Smooth muscle cell (in vitro differentiated cells): Measurements from ENCODE around the gene TACO1. TPM values are rescaled to one million over a fixed set of nuclear protein-coding genes. Genes with fewer than 3 reads are reported as not detected.

Experiments used
- DNase-seq: peaks from one replicate; lab custom pipeline; 2025; ENCODE audit not compliant: unreplicated experiment; lab: John Stamatoyannopoulos, UW
- H2AFZ ChIP-seq: fragments of 200-600 bp; sonication (generic); 2 replicates; pipeline ENCODE4 v1.6.0; 2016; ENCODE audit warnings: antibody characterized with exemption, low read depth, mild to moderate bottlenecking
- H3F3A ChIP-seq: fragments of 200-600 bp; sonication (generic); 2 replicates; pipeline ENCODE4 v1.6.0; 2017; ENCODE audit warnings: antibody characterized with exemption, low read depth
- H3K27ac ChIP-seq: fragments of 200-600 bp; sonication (generic); 2 replicates; pipeline ENCODE4 v1.5.1; 2016; ENCODE audit warnings: low read depth, mild to moderate bottlenecking
- H3K27me3 ChIP-seq: fragments of 200-600 bp; sonication (generic); 2 replicates; pipeline ENCODE4 v1.6.1; 2016; ENCODE audit warnings: low read depth, mild to moderate bottlenecking
- H3K36me3 ChIP-seq: fragments of 200-600 bp; sonication (generic); 2 replicates; pipeline ENCODE4 v1.5.1; 2016; ENCODE audit warnings: low read depth
- H3K4me1 ChIP-seq: fragments of 200-600 bp; sonication (generic); 2 replicates; pipeline ENCODE4 v1.5.1; 2016; ENCODE audit warnings: low read depth
- H3K4me2 ChIP-seq: fragments of 200-600 bp; sonication (generic); 2 replicates; pipeline ENCODE4 v1.6.0; 2016; ENCODE audit warnings: mild to moderate bottlenecking
- H3K4me3 ChIP-seq: fragments of 200-600 bp; sonication (generic); 2 replicates; pipeline ENCODE4 v1.5.1; 2016; ENCODE audit warnings: mild to moderate bottlenecking
- H3K79me2 ChIP-seq: fragments of 200-600 bp; sonication (generic); 2 replicates; pipeline ENCODE4 v1.6.0; 2016; ENCODE audit warnings: low read depth, mild to moderate bottlenecking
- H3K9ac ChIP-seq: fragments of 200-600 bp; sonication (generic); 2 replicates; pipeline ENCODE4 v1.6.0; 2016; ENCODE audit warnings: low read depth
- H3K9me3 ChIP-seq: fragments of 200-600 bp; sonication (generic); replicated peaks from 2 replicates; pipeline ENCODE4 v1.5.1; 2016; ENCODE audit warnings: low read depth
- H4K20me1 ChIP-seq: fragments of 200-600 bp; sonication (generic); 2 replicates; pipeline ENCODE4 v1.6.0; 2016; ENCODE audit warnings: low read depth
- WGBS: methylation state at CpG from one replicate; pipeline ENCODE4 v1.1.7; 2016; ENCODE audit warnings: low lambda C conversion rate; 5-methylcytosine and 5-hydroxymethylcytosine counted together
- polyA plus RNA-seq: library from polyadenylated mRNA; unstranded; fragments of >200 nt; fragmentation: Nextera tagmentation; extraction: Ambion mirVana; gene quantifications from 2 replicates; pipeline ENCODE4 v1.2.1, GENCODE V29; 2016
- total RNA-seq: library from RNA; depleted of rRNA; stranded (reverse); fragments of >200 nt; gene quantifications from 2 replicates; pipeline ENCODE4 v1.2.3, GENCODE V29; 2014
- TF ChIP-seq, protein P1 (sequence below): fragments of 200-600 bp; sonication (generic); IDR thresholded peaks from 2 replicates; pipeline ENCODE4 v1.5.1; 2017; ENCODE audit warnings: borderline replicate concordance, mild to moderate bottlenecking, antibody characterized with exemption; ENCODE audit not compliant: insufficient read depth, poor library complexity, severe bottlenecking

Gene TACO1
- total and polyA plus RNA-seq, 2 experiments from 2014 or later, result 12.7 to 32.3 TPM

DNA sequence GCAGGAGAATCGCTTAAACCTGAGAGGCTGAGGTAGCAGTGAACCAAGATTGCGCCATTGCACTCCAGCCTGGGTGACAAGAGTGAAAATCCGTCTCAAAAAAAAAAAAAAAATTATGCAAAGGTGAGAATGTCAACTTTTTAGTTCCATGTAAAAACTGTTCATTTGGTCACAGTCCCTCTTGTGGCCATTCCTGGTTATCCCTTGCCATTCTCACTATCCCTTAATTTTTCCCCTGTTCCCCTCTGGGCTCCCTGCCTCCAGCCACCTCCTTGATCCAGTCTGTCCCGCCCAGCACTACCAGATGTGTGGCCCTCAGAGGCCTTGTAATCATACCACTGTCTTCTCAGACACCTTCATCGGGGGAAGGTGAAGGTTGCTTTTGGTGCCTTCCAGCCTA is 27.1 kb upstream of the TACO1 start:
- WGBS, result 88% methylated on average over 5 of the region's 5 CpGs
- H4K20me1 ChIP-seq, result peaks cover 100% of the 10 kb centered on the region

DNA sequence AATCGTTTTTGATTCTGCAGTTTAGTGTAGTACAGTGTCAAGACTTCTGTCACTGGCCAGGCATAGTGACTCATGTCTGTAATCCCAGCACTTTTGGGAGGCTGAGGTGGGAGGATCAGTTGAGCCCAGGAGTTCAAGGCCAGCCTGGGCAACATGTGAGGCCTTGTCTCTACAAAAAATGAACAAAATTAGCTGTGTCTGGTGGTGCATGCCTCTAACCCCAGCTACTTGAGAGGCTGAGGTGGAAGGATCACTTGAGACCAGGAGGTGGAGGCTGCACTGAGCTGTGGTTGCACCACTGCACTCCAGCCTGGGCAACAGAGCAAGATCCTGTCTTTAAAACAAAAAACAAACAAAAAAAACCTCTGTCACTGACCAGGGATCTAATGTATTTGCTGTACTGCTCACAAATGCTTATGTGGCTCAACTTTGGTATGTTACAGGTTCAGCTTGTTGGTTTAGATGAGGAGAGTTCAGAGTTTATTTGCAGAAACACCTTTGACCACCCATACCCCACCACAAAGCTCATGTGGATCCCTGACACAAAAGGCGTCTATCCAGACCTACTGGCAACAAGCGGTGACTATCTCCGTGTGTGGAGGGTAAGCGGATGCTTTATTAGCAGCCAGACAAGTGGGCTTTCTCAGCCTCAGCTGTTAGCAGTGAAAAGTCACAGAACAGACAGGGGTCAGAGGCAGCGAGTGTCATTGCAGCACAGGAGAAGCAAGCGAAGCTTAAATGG is 22.5 kb upstream of the TACO1 start:
- TF ChIP-seq, protein P1, sequence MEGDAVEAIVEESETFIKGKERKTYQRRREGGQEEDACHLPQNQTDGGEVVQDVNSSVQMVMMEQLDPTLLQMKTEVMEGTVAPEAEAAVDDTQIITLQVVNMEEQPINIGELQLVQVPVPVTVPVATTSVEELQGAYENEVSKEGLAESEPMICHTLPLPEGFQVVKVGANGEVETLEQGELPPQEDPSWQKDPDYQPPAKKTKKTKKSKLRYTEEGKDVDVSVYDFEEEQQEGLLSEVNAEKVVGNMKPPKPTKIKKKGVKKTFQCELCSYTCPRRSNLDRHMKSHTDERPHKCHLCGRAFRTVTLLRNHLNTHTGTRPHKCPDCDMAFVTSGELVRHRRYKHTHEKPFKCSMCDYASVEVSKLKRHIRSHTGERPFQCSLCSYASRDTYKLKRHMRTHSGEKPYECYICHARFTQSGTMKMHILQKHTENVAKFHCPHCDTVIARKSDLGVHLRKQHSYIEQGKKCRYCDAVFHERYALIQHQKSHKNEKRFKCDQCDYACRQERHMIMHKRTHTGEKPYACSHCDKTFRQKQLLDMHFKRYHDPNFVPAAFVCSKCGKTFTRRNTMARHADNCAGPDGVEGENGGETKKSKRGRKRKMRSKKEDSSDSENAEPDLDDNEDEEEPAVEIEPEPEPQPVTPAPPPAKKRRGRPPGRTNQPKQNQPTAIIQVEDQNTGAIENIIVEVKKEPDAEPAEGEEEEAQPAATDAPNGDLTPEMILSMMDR, result no peak
- Histone ChIP-seq H3K4me1 (no peaks in the 10 kb centered on the region), H3K4me3 (no peak overlapping the region), H3K9me3 (no peaks in the 10 kb centered on the region), H4K20me1 (peaks cover 93% of the 10 kb centered on the region), H3K36me3 (no peaks in the 10 kb centered on the region), H3K9ac (no peak overlapping the region), H3K27me3 (no peaks in the 10 kb centered on the region), H3K27ac (no peak overlapping the region), H3K79me2 (peaks cover 46% of the 10 kb centered on the region), H2AFZ (no peak overlapping the region), H3F3A (no peaks in the 10 kb centered on the region), H3K4me2 (no peak overlapping the region)
- 90% methylated on average over 7 of the region's 7 CpGs for WGBS
- DNase-seq, result no peak

More for the DNA sequence above, 27.1 kb upstream of the TACO1 start:
- H3K27ac ChIP-seq, result no peak overlapping the region
- DNase-seq, result no peak
- H3K36me3 ChIP-seq, result no peaks in the 10 kb centered on the region
- no peak overlapping the region for H3K4me2 ChIP-seq
- H3K4me3 ChIP-seq, result no peak overlapping the region
- no peak overlapping the region for H3K9ac ChIP-seq
- H2AFZ ChIP-seq, result no peak overlapping the region
- H3K4me1 ChIP-seq, result peaks cover 5% of the 10 kb centered on the region
- H3K9me3 ChIP-seq, result no peaks in the 10 kb centered on the region
- H3K79me2 ChIP-seq, result peaks cover 88% of the 10 kb centered on the region
- no peaks in the 10 kb centered on the region for H3K27me3 ChIP-seq
- TF ChIP-seq, protein P1, result peak; percentile 23
- H3F3A ChIP-seq, result no peaks in the 10 kb centered on the region

DNA sequence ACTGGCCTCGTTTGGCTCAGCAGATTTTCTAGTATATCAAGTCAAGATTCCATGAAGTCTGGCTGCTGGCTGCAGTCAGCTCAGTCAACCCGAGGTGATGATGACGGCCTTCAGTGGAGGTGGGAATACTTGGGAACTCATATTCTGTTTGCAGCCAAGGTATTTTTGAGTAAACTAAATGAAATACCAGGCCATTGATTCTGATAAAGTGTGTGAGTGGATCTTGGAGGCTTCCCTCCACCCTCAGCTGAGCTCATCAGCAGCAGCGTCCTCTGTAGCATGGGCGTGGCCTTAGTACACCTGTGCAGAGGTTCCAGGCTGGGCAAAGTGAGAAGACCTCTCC is 22.0 kb upstream of the TACO1 start:
- no peak overlapping the region for H3K4me3 ChIP-seq
- H3K36me3 ChIP-seq, result peaks cover 3% of the 10 kb centered on the region
- TF ChIP-seq, protein P1, result no peak
- H3K4me2 ChIP-seq, result no peak overlapping the region
- no peak overlapping the region for H3K27ac ChIP-seq
- 82% methylated on average over 5 of the region's 5 CpGs for WGBS
- peaks cover 40% of the 10 kb centered on the region for H3K79me2 ChIP-seq
- no peak overlapping the region for H2AFZ ChIP-seq
- peaks cover 87% of the 10 kb centered on the region for H4K20me1 ChIP-seq
- H3K27me3 ChIP-seq, result no peaks in the 10 kb centered on the region
- H3F3A ChIP-seq, result no peaks in the 10 kb centered on the region
- no peak overlapping the region for H3K9ac ChIP-seq
- DNase-seq, result no peak
- H3K4me1 ChIP-seq, result no peaks in the 10 kb centered on the region
- H3K9me3 ChIP-seq, result no peaks in the 10 kb centered on the region

DNA sequence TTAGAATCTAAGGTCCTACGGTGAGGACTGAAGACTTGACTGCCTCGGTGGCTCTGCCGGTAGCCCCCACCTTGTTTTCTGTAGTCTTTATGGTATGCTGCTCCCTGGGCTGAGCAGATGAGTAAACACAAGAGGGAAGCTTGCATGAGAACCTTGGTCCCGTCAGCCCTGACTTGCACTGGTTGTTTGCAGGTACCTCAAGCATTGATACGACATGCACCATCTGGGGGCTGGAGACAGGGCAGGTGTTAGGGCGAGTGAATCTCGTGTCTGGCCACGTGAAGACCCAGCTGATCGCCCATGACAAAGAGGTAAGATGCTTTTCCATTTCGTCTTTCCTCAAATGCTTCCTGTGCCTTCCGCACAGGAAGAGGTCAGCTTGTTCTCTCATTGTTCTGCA is 21.1 kb upstream of the TACO1 start:
- Histone ChIP-seq H3K4me2 (no peak overlapping the region), H3K4me3 (no peak overlapping the region), H3K4me1 (no peaks in the 10 kb centered on the region), H3K36me3 (peaks cover 3% of the 10 kb centered on the region), H3K79me2 (peaks cover 32% of the 10 kb centered on the region), H4K20me1 (peaks cover 80% of the 10 kb centered on the region), H3K27ac (no peak overlapping the region), H3F3A (no peaks in the 10 kb centered on the region), H3K27me3 (no peaks in the 10 kb centered on the region), H2AFZ (no peak overlapping the region), H3K9ac (no peak overlapping the region), H3K9me3 (no peaks in the 10 kb centered on the region)
- DNase-seq, result no peak
- TF ChIP-seq, protein P1, result no peak
- 95% methylated on average over 11 of the region's 11 CpGs for WGBS
